HG03139 (cell line): Measurements from ENCODE around the gene WAC.

Experiments used
- ATAC-seq: cut with Tn5 transposase; IDR thresholded peaks from one replicate; pipeline ENCODE4 v1.9.1; 2021; ENCODE audit not compliant: unreplicated experiment

The WAC gene

DNA sequence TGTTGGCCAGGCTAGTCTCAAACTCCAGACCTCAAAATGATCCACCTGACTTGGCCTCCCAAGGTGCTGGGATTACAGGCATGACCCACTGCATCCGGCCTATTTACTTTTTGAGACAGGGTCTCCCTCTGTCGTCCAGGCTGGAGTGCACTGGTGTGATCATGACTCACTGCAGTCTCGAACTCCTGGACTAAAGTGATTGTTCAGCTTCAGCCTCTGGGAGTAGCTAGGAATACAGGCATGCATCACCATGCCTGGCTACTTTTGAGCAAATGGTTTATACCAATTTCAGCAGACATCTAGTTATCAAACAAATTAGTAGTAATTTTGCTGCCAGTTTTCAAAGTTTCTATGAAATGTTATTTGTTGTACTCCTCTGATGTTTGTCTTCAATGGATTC, 2.2 kb upstream of the WAC start:
- ATAC-seq: no peak

DNA sequence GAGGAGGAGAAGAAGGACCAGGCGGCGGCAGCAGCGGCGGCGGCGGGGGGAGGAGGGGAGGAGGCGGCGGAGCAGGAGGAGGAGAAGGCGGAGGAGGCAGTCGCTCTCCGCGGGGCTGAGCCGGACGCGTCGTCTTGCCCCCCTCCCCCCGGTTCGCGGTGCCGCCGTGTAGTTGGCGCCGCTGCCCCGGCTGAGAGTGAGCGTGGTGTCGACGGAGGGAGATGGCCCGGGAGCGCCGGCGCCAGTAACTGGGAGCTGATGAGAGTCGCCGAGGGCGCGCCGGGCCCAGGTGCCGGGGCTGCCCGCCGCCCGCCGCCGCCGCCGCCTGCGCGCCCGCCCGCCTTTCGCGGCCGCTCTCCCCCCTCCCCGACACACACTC, 257 bp downstream of the WAC start:
- ATAC-seq: peak; percentile 2

DNA sequence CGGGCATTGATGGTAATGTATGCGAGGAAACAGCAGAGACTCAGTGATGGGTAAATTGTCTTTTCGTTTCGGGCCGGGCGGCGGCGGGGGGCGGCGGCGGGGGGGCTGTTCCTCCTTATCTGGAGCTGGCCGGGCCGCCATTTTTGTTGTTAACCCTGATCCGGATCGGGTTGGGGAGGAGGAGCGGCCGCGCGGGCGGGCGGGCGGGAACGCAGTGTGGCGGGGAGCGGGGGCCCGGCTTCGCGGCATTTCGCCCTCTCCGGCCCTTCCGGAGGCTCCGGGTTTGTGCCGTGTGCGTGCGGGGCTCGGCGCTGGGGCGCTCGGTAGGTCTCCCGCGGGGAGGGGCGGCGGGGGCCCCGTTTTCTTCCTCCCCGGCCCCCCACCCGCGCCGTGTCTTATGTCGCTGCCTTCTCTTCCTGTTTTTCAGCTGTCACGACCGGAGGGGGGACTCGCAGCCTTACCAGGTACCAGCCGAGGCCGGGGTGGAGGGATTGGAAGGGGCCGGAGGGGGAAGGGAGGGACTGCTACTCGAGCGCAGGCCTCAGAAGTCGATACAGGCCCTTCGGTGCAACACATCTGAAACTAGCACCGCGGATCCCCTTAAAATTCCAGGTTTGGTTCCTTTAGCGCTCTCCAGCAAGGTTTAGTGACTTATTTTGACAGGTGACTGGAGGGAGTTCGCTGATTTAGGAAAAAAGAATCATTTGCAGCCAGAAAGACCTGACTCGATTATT, 820 bp downstream of the WAC start:
- ATAC-seq: peak; percentile 20

DNA sequence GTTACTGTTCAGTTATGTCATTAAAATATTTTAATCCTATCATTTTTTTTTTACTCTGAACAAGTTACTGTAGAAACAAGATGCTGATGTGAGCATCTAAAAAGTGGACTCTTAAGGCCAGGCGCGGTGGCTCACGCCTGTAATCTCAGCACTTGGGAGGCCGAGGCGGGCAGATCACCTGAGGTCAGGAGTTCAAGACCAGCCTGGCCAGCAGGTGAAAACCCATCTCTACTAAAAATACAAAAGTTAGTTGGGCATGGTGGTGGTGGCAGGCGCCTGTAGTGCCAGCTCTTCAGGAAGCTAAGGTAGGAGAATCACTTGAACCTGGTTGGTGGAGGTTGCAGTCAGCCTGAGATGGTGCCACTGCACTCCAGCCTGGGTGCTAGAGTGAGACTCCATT, 2.9 kb downstream of the WAC start:
- ATAC-seq: no peak

DNA sequence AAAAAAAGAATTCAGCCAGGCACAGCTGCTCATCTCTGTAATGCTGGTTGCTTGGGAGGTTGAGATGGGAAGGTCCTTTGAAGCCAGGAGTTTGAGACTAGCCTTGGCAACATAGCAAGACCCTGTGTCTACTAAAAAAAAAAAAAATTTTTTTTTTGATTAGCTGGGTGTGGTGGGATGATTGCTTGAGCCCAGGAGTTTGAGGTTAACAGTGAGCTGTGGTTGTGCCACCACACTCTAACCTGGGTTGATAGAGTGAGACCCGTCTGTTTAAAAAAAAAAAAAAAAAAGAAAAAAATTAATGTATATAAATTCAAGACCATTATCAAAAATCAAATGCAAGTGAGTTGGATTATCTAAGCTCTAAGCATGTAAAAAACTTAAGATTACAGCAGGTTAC, 5.7 kb downstream of the WAC start:
- ATAC-seq: no peak

DNA sequence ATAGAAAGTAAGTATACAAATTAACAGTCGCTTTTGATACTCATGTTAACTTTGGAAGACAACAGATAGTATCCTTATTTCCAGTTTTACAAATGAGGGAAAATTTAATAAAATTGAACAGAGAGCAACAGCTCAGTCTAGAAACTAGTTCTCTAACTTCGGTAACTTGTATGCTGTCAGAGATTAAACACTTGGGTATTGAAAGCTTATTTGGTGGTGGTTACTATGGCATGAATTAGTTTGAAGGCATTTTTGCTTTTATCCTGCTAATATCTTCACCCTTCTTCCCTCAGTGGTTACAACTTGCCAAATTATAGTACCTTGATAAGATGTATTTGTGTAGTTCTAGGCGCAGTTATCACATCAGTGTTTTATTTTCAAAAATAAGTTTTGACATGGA, 7.2 kb downstream of the WAC start:
- ATAC-seq: no peak

DNA sequence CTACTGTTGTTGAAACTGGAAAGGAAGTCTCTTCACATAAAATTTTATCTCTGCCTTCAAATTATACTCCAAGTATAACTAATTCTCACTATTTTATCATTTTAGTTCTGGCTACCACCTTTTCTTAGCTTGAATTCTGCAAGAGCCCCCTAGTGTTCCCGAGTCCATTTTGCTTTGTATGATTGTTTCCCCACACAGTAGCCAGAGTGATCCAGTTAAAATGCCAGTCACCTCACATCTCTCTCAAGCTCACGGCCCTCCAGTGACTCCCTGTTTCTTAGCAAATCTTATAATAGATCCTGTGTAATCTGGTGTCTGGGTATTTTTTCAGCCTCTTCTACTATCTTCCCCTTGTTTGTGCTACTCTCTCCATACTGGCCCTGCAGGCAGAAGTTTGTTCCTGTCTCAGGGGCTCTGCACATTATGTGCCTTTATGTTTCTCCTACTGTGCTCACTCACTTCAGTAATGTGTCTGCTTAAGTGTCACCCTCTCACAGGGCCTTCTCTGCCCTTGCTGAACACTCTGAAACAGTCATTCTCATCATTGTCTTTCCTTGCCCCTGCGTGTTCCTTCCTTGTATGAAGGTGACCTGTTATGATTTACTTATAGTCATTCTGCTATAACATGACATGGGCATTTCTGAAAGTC, 8.9 kb downstream of the WAC start:
- no peak for ATAC-seq

DNA sequence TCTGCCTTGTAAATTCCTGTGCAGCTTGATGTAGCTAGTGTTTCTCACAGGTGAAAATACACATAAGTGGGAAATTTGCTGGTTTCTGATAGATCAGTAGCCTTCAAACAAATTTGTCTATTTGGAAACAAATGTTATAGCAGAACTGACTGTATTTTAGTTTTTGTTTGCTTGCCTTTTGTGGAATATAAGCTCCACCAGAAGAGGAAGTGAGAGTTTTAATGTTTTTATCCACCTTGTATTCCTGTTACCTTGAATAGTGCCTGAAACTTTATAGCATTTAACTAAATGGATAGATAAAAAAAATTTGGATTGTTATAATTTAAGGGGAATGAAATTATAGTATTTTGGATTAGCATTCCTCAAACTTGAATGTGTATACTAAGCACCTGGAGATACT, 9.8 kb downstream of the WAC start:
- no peak for ATAC-seq

DNA sequence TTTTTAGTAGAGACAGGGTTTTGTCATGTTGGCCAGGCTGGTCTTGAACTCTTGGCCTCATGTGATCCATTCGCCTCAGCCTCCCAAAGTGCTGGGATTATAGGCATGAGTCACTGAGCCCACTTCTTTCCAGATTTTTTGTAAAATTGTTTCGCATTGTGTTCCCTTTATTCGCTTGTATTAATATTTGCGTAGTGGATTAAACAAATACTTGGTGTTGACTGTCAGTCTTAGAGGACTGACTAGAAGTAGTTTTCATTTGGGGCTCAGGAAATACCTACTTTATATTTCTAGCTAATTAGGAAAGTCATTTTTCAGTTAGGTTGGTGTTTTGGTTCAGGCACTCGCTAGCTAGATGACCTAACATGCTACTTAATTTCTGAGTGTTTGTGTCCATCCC, 11.1 kb downstream of the WAC start:
- ATAC-seq: no peak

DNA sequence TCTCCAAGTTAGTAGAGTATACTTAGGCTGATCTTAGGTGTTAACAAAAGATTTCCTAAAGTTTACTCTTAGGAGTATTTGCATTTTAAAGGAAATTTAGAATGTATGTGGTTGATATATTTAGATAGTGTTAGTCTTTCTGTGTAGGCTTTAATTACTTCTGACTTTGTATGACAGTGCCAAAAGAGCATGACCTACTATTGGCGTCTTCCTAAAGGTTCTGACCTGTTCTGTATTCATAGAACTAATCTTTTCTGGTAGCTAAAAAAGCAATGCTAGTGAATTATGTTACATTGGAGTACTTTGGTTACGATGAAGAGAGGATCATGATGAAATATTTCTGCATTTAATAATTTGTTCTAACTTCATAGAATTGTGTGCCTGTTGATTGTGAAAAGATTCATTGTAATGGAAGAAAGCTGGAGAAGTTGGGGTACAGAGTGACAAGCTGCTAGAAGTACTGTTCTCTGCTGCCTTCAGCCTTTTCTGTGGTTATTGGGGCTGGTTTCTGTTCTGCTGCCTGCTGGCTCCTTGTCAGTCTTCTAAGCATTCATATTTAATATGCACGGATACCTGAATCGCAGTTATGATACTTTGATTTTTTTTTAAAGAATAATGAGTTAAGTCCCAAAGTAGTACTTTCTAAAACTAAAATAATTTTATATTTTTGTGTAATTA, 13.2 kb downstream of the WAC start:
- ATAC-seq: peak; percentile 60

DNA sequence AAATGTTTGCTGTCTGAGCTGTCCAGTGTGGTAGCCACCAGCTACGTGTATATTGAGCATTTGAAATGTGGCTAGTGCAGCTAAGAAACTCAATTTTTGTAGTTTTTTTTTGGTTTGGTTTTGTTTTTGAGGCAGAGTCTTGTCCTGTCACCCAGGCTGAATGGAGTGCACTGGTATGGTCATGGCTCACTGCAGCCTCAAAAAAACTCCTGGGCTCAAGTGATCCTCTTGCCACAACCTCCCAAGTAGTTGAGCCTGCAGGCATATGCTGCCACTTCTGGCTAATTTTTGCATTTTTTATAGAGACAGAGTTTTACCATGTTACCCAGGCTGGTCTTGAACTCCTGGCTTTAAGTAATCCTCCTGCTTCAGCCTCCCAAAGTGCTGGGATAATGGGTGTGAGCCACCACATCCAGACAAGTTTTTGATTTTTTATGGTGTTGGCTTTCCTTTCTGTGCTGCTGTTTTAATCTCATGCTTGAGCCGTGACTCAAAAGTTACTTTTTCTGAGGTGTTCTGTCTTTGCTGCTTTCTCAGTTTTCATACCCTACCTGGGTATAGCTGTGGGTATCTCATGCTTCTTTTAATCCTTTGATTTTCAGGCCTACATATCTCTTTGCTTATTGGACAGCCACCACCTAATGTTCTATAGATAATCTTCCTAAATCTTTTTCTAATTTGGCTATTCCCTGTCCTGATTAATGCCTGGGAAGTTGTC, 16.0 kb downstream of the WAC start:
- no peak for ATAC-seq

DNA sequence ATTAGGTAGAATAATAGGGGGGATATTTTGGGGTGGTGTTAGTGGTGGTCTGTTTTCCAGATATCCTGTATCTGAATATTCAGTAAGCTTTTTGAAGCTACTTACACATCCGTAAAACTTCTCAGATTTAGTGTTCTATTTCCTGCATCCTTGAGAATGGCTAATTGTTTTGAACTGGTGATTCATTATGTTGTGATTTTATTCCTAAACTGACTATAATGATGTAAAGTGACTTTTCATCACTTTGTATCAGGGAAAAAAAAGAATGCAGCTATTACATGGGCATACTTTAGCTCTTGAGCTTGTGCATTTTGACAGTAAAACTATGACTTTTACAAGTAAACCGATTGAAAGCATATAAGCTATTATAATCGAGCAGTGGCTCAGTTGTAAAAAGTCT, 18.2 kb downstream of the WAC start:
- ATAC-seq: no peak

DNA sequence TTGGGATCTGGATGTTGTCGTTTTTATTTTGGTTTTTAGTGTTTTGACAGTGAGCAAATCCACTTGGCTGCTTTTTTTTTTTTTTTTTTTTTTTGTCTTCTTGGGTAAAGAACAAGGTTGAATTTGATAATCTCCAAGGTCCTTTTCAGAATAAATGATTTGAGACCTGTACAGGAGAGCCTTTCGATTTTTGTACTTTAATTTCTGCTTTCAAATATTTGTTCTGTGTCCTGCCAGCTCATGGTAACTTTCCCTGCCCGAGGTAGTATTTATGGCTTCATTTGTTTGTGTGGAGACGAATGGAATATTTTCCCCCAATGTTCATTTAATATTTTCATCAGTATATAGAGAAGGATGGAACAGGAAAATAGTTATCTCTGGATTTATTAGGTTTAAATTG, 19.9 kb downstream of the WAC start:
- ATAC-seq: no peak

DNA sequence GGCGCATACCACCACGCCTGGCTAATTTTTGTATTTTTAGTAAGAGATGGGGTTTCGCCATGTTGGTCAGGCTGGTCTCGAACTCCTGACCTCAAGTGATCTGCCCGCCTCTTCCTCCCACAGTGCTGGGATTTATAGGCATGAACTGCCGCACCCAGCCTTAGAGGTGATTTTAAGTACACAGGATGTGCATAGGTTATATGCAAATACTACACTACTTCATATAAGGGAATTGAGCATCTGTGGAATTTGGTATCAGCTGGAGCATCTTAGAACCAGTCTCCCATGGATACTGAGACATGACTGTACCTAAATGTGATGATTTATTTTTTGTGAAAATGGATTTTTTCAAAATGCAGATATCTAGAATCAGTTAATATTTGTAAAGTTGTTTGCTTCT, 21.1 kb downstream of the WAC start:
- ATAC-seq: no peak

DNA sequence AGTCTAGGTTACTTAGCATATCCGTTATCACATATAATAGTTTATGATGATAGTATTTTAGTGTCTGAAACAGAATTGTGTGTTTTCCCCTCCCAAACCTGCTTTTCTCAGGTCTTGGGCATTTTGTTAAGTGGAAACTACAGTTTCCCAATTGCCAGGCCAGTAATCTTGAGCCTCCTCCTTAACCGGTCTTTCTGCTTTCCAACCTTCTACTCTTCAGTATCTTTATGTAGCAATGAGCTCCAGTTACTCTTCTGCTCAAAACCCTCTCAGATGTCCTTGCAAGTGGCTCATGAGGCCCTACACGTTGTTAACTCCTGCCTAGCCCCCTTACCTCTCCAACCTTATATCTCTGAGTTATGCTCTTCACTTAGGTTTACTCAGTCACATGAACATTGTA, 22.0 kb downstream of the WAC start:
- ATAC-seq: no peak

DNA sequence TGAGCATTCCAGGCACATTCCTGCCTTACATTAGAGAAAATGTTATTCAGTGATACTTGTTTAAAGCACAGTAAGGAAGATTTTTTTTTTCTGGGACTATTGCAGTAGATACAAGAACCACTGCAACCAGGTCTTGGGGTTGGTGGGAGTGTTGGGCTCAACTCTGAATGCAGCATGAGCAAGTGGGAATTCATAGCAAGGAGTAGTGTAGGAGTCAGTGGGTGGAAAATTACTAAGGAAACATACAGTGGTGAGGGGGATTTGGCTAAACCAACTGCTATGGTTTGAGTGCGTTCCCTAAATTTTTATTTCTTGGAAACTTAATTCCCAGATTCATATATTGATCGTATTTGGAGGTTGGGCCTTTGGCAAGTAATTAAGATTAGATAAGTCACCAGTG, 22.4 kb downstream of the WAC start:
- ATAC-seq: no peak

DNA sequence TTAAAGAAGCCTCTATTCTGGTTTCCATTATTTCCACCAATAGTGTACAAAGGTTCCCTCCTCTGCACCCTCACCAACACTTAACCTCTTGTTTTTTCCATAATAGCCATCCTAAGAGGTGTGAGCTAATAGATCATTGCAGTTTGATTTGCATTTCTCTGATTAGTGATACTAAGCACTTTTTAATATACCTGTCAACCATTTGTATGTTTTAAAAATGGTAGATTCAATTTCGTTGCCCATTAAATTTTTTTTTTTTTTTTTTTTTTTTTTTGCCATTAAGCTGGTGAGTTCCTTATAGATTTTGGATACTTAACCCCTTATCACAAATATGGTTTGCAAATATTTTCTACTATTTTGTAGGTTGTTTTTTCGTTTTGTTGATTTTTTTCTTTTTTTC, 23.2 kb downstream of the WAC start:
- no peak for ATAC-seq

DNA sequence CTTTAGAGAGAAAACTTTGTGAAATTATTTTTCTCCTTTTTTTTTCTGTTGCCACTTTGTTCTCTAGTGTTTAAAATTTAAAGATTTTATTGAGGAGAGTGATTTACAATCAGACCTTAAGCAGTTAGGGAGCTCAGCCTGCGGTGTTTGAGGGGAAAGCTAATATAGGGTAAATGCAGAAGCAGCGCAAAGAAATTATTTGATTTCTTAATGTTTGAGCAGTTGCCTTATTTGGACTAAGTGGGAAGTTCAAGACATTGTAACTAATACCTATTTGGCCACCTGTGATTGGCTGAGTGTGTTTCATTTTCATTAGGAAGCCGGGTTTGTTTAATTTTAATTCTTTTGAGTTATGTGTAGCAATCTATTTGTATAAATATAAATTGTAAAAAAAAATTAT, 25.3 kb downstream of the WAC start:
- no peak for ATAC-seq

DNA sequence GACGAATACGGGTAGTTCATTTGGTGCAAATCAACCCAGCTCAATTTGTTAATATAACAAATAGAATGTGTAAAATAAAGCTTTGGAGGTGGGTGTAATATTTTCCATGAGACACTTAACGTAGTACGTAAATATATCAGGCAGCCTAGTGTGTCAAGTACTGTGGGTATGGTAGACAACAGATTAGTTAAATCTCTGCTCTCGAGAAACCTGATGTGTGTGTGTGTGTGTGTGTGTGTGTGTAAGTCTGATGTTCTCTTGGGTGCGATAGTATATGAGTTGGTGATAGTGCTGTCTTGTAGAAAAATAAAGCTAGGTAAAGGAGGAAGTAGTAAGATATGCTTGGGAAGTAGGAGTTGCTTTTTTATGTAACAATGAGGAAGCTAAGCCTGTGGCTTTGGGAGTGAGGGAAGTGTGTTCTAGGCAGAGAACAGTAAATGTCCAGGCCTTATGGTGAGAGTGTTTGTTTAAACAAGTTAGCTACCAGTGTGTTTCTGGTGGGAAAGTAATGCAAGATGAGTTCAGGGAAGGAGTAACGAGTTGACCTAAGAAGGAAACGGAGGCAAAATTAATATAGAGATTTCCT, 26.1 kb downstream of the WAC start:
- no peak for ATAC-seq

DNA sequence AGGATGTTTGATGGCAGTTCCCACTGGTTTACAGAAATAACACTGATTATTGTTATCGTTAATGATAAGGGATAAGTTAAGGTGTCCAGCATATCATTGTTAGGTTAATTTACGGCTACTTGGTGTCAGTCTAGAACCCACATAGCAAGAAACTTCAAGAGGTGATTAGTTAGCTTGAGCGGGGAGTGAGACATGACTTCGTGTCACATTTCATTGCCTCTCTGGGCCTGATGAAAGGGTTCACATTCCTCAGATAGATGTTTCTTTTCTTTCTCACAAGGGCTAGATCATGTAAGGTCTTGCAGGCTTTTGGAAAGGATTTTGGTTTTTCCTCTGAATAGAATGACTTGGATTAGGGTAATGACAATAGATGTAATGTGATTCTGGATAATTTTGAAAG, 26.7 kb downstream of the WAC start:
- no peak for ATAC-seq

DNA sequence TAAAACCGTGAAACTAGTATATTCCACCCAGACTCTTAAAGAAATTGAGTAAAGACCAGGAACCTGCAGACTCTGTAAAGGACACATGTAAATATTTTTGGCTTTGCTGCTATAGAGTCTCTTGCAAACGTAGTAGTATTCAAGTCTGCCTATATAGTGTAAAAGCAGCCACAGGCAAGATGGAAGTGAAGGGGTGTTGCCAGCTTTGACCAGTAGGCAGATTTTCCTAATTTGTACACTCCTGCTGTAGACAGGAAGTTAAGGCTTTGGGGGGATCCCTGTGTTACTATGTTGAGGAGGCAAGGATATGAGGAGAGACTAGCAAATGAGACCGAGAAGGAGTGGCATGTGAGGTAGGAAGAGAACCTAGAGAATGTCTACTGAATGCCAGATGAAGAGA, 27.7 kb downstream of the WAC start:
- no peak for ATAC-seq

DNA sequence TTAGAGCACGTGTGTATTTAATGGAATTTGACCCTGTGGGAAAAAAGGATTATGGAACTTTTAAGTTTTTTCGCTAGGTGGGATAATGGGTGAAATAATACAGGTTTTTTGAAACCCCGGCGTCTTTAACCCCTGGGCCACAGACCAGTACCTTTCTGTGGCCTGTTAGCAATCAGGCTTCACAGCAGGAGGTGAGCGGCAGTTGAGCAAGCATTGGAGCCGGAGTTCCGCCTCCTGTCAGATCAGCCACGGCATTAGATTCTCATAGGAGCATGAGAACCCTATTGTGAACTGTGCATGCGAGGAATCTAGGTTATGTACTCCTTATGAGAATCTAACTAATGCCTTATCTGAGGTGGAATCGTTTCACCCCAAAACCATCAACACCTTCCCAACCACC, 28.6 kb downstream of the WAC start:
- ATAC-seq: no peak
